ENCODE results near the gene OTX1. TPM values are rescaled to one million over a fixed set of nuclear protein-coding genes. Genes with fewer than 3 reads are reported as not detected.

OTX1 gene
- total RNA-seq, 1 donor from 2014 or later = 0.30 TPM

DNA sequence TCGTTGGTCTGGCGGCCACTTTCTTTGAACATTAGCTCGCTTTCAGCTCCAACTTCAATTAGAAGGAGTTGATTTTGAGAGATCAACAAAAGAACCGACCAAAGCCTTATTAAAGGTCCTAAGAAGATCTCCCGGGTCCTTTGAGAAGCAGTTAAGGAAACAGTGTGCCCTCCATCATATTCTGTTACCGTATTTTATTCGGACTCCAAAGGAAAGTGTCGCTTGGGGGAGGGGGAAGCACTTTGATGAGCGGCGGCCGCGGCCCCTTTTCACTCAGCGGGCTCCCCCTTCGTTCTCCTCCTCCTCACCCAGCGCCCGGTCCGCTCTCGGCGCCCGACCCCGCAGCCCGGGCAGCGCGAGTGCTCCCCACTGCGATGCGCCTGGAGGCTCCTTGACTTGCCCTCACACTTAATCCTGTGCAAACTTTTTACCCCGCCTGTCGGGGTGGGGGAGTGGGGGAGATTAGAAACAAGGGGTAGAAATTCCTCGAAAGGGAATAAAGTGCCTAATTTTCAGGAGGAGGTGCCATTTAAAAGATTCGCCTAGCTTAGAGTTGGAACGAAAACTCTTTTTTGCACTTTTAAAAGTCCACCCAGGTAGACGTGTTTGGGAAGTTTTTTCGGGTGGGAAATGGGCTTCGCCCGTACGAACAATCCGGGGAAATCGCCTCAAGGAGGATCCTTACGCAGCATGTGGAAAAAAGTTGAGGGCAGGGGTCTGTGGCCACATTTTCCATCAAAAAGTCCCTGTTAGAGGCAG lies 1.2 kb upstream of the OTX1 start:
- no peak overlapping the region for H2AFZ ChIP-seq (ENCODE audit: low read depth, low read length)
- peak overlapping the region; percentile 54 for H3K4me3 ChIP-seq (ENCODE audit: insufficient read depth, low read depth, low read length)
- peaks cover 9% of the 10 kb centered on the region for H3K4me1 Mint-ChIP-seq (ENCODE audit: low read depth, unreplicated experiment)

DNA sequence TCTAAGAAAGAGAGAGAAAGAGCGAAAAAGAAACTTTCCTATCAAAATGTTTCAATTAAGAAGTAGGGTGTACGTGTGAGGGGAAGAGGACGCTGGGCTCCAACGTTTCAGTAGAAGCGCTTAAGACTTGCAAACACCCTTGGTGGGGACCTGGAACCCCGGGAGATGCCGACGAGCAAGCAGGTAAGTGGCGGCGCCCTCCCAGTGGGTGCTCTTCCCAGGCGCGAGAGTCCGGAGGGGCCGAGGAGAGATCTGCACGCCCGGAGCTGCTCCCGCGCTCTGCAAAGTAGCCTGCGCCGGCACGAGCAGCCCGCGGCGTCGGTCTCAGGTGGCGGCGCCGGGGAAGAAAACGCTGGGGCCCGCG lies 678 bp upstream of the OTX1 start:
- peaks cover 18% of the 10 kb centered on the region for H3K36me3 Mint-ChIP-seq (ENCODE audit: low read depth, unreplicated experiment)

More for the DNA sequence above, 1.2 kb upstream of the OTX1 start:
- TF ChIP-seq CTCF (IDR thresholded peaks at IDR 0.05; ENCODE audit: insufficient read depth, low read depth, low read length) (no peak), EZH2 (IDR thresholded peaks at IDR 0.05; ENCODE audit: insufficient read depth, low read length) (peak; percentile 46)
- Mint-ChIP-seq H3K4me3 (ENCODE audit: unreplicated experiment) (peak overlapping the region; percentile 78), H3K9me3 (ENCODE audit: unreplicated experiment) (peaks cover 24% of the 10 kb centered on the region), H3K27ac (ENCODE audit: unreplicated experiment) (peak overlapping the region; percentile 50), H3K27me3 (ENCODE audit: low read depth, unreplicated experiment) (peaks cover 81% of the 10 kb centered on the region), H3K36me3 (ENCODE audit: low read depth, unreplicated experiment) (peaks cover 18% of the 10 kb centered on the region)
- Histone ChIP-seq H4K20me1 (ENCODE audit: insufficient read depth, low read length) (peaks cover 52% of the 10 kb centered on the region), H3K9me3 (ENCODE audit: insufficient read depth, low read depth, low read length) (no peaks in the 10 kb centered on the region), H3K79me2 (ENCODE audit: insufficient read depth, low read length) (peaks cover 45% of the 10 kb centered on the region), H3K27me3 (ENCODE audit: insufficient read depth, low read length) (peaks cover 69% of the 10 kb centered on the region), H3K36me3 (ENCODE audit: insufficient read depth, low read length) (no peaks in the 10 kb centered on the region), H3K9ac (ENCODE audit: low read length) (peak overlapping the region; percentile 55), H3K4me2 (ENCODE audit: low read length) (peak overlapping the region; percentile 79), H3K4me1 (ENCODE audit: insufficient read depth, low read length) (peaks cover 16% of the 10 kb centered on the region), H3K27ac (ENCODE audit: low read depth, low read length) (peak overlapping the region; percentile 5)
- DNase-seq (ENCODE audit: low read depth) = no peak
- no peak for FAIRE-seq

More for the DNA sequence above, 678 bp upstream of the OTX1 start:
- Histone ChIP-seq H3K9ac (ENCODE audit: low read length) (peak overlapping the region; percentile 55), H3K4me3 (ENCODE audit: insufficient read depth, low read depth, low read length) (peak overlapping the region; percentile 54), H2AFZ (ENCODE audit: low read depth, low read length) (no peak overlapping the region), H4K20me1 (ENCODE audit: insufficient read depth, low read length) (peaks cover 57% of the 10 kb centered on the region), H3K36me3 (ENCODE audit: insufficient read depth, low read length) (no peaks in the 10 kb centered on the region), H3K27me3 (ENCODE audit: insufficient read depth, low read length) (peaks cover 74% of the 10 kb centered on the region), H3K79me2 (ENCODE audit: insufficient read depth, low read length) (peaks cover 50% of the 10 kb centered on the region), H3K27ac (ENCODE audit: low read depth, low read length) (no peak overlapping the region), H3K4me2 (ENCODE audit: low read length) (peak overlapping the region; percentile 79), H3K4me1 (ENCODE audit: insufficient read depth, low read length) (peaks cover 16% of the 10 kb centered on the region), H3K9me3 (ENCODE audit: insufficient read depth, low read depth, low read length) (no peaks in the 10 kb centered on the region)
- H3K9me3 Mint-ChIP-seq (ENCODE audit: unreplicated experiment) = peaks cover 30% of the 10 kb centered on the region
- H3K27ac Mint-ChIP-seq (ENCODE audit: unreplicated experiment) = peak overlapping the region; percentile 50
- no peak for TF ChIP-seq CTCF (IDR thresholded peaks at IDR 0.05; ENCODE audit: insufficient read depth, low read depth, low read length)
- no peak for TF ChIP-seq EZH2 (IDR thresholded peaks at IDR 0.05; ENCODE audit: insufficient read depth, low read length)
- FAIRE-seq (no peak), DNase-seq (ENCODE audit: low read depth) (peak; percentile 11)
- H3K4me1 Mint-ChIP-seq (ENCODE audit: low read depth, unreplicated experiment) = peaks cover 7% of the 10 kb centered on the region
- H3K4me3 Mint-ChIP-seq (ENCODE audit: unreplicated experiment) = peak overlapping the region; percentile 78
- H3K27me3 Mint-ChIP-seq (ENCODE audit: low read depth, unreplicated experiment) = peaks cover 82% of the 10 kb centered on the region
